GM18511 (cell line): Measurements from ENCODE around the gene MAGEA9.
"Not testable (repeated sequence)": the region's sequence is repeated elsewhere in the genome, so short reads cannot be mapped to it uniquely, and the experiment has no call there.

Experiments
- ATAC-seq: cut with Tn5 transposase; IDR thresholded peaks from one replicate; pipeline ENCODE4 v1.9.1; 2021; ENCODE audit warnings: mild to moderate bottlenecking, moderate library complexity; ENCODE audit not compliant: unreplicated experiment

MAGEA9 gene

GRCh38 chrX:149807747-149808458 is 26.2 kb downstream of the MAGEA9 start:
- no peak for ATAC-seq

- ATAC-seq: no peak
Measured at GRCh38 chrX:149818652-149819051, 36.9 kb downstream of the MAGEA9 start.

- no peak for ATAC-seq
Measured at GRCh38 chrX:149819371-149819770, 37.6 kb downstream of the MAGEA9 start.

- no peak for ATAC-seq
Measured at GRCh38 chrX:149825424-149825823, 43.7 kb downstream of the MAGEA9 start.

- ATAC-seq: no peak
Measured at GRCh38 chrX:149827254-149827653, 45.5 kb downstream of the MAGEA9 start.

- peak; percentile 65 for ATAC-seq
Measured at GRCh38 chrX:149829751-149830191, 48.0 kb downstream of the MAGEA9 start.

- peak; percentile 73 for ATAC-seq
Measured at GRCh38 chrX:149830192-149830873, 48.6 kb downstream of the MAGEA9 start.

- no peak for ATAC-seq
Measured at GRCh38 chrX:149831473-149831872, 49.7 kb downstream of the MAGEA9 start.

GRCh38 chrX:149836728-149837127 is 55.0 kb downstream of the MAGEA9 start:
- not testable (repeated sequence) for ATAC-seq

- ATAC-seq: no peak
Measured at GRCh38 chrX:149837167-149837566, 55.4 kb downstream of the MAGEA9 start.
